8988T (cell line): Measurements from ENCODE around the gene TMEM14B.
"Not testable (repeated sequence)": the region's sequence is repeated elsewhere in the genome, so short reads cannot be mapped to it uniquely, and the experiment has no call there.

Experiments
- DNase-seq: peaks from one replicate; pipeline ENCODE4 v3.0.0; 2011

TMEM14B gene

DNA sequence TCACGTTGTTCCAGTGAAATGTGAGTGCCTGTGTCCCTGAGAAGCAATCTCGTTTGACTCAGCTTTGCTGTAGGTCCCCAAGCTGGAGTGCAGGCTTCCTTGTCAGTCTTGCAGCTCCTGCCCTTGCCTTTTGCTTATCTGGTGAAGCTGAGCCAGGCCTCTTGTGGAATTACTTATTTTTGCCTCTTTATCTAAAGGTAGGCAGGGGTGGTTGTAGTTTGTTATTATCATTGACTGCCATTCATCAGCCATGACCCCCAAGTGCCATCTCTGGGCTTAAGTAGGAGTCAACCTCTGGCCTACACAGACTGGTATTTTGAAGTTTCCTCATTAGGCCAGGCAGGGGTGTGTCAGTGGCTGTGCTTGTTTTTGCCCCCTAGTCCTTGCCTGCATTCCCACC is 2.1 kb downstream of the TMEM14B start:
- DNase-seq: no peak

DNA sequence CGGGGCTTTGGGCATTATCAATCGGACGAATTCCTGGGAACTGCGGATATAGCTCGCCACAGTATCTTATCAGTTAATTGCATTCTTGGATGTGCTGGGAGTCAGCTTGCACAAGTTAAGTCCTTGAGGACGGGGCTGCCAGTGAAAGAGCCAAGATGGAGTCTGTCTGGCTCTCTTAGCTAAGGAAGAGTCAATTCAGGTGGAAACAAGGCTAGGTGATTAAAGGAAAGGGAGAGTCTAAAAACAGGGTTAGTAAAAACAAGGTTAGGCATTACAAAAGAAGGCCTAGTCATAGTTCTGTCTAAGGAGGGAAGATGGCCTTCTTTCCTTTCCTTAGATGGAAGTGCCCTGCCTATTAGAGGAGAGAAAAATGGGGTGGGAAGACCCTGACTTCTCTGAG is 3.0 kb downstream of the TMEM14B start:
- not testable (repeated sequence) for DNase-seq

- DNase-seq: not testable (repeated sequence)
These were observed 4.2 kb downstream of the TMEM14B start for GRCh38 chr6:10751757-10752156.

GRCh38 chr6:10756085-10756484 is 8.5 kb downstream of the TMEM14B start:
- no peak for DNase-seq

- DNase-seq: no peak
These were observed 11.8 kb downstream of the TMEM14B start for GRCh38 chr6:10759312-10759839.

DNA sequence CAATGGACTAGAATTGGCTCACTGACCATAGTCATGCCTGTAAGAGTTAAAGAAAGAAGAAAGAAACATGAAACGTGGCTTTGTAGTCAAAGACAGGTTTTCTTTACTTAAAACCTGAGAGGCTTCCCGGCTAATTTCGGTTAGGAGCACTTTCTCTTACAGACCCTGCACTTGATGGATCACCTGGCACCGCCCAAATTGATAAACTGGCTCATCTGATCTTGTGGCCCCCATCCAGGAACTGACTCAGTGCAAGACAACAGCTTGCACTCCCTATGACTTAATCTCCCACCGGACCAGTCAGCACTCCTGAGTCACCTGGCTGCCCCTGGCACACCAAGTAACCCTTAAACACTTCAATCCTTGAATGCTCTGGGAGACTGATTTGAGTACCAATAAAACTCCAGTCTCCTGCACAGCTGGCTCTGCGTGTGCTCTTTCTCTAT is 12.3 kb downstream of the TMEM14B start:
- DNase-seq: no peak

- no peak for DNase-seq
These were observed 15.4 kb downstream of the TMEM14B start for GRCh38 chr6:10763006-10763405.

- DNase-seq: no peak
These were observed 21.8 kb downstream of the TMEM14B start for GRCh38 chr6:10769419-10769818.

DNA sequence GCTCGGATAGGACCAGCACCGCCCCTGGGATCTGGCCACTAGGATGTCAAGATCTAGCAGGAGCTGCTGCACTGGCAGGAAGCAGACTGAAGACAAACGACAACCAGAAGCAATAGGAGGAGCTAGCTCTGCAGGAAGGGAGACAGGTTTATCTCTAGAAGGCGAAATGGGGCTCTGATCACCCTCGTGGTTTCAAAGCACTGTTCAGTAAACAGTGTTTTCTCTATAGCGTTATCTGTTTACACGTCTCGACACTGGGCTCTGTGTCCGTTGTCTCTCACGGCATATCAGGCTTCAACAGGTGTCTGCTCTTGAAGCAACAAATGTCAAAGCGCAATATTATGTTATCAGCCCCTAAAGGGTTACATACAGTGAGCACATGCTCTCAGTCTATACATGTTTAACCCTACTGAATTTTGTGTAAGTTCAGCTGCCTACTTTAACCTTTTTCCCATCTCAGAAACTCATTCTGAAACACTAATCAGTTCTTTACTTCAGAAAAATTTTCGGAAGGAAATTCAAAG is 23.8 kb downstream of the TMEM14B start:
- DNase-seq: no peak

DNA sequence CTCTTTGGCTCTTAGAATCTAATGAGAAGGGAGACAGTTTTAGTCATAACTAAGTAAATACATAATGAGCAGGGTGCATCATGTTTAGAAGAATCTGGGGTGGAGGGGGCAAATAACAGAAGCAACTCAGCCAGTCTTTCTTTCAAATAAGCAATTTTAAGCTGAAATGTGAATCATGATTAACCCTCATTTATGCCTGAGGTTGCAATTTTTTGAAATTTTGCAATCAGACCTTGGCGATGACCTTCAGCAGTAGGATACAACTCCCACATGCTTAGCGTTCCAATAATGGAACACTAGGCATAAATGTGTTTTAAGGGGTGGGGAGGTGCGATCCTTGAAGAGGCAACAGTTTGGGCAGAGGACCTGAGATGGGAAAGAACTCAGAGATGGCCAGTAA is 30.6 kb downstream of the TMEM14B start:
- no peak for DNase-seq

GRCh38 chr6:10779076-10779475 is 31.5 kb downstream of the TMEM14B start:
- DNase-seq: no peak

GRCh38 chr6:10791673-10792072 is 44.1 kb downstream of the TMEM14B start:
- no peak for DNase-seq

DNA sequence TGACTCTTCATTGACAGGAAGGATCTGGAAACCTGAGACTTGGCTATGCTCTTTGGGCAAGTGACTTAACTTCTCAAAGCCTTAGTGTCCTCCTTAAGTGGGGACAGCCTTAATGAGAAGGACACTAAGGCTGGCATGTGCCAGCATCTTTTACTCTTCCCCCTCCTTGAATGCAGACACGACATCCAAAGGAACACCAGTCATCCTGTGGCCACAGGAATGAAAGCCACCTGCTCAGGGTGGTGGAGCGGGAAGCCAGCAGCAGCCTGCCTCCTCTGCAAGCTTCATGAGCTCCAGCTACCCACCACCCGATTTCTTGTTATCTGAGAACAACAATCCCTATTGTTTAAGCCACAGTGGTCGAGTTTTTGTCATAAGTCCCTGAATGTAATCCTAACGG is 44.5 kb downstream of the TMEM14B start:
- DNase-seq: no peak

- DNase-seq: no peak
These were observed 45.4 kb downstream of the TMEM14B start for GRCh38 chr6:10793035-10793434.

DNA sequence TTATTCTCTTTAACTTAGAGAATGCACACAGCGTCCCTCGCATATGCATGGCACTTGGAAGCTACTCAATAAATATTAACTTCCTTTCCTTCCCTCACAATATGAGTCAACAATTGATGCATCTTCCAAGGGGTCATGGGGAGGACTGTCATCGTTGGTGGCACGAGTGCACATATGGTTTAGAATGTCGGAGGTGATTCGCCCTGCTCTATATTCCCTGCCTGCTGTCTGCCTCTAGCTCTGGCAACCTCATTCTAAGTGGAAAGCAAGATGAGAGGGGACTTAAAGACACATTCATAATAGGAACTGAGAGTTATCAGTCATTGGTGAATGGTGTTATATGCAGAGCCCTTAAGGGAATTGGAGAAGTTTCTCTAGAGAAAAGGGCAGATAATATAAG is 46.1 kb downstream of the TMEM14B start:
- no peak for DNase-seq

GRCh38 chr6:10794239-10794638 is 46.6 kb downstream of the TMEM14B start:
- DNase-seq: no peak

DNA sequence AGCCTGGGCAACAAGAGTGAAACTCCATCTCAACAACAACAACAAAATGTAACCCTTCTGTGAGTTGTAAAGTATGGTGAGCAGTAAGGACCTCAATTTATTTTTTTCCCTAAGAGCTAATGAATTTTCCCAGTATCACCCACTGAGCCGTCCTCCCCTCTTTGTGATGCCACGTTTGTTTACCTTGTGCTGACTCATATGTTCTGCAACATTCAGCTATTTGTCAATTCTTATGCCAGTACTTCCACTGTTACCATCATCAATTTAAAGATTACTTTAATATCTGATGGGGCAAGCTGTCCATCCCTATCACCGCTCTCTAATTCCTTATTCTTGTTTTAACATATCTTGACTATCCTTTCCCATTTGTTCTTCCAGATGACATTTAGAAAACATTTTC is 53.2 kb downstream of the TMEM14B start:
- DNase-seq: no peak

DNA sequence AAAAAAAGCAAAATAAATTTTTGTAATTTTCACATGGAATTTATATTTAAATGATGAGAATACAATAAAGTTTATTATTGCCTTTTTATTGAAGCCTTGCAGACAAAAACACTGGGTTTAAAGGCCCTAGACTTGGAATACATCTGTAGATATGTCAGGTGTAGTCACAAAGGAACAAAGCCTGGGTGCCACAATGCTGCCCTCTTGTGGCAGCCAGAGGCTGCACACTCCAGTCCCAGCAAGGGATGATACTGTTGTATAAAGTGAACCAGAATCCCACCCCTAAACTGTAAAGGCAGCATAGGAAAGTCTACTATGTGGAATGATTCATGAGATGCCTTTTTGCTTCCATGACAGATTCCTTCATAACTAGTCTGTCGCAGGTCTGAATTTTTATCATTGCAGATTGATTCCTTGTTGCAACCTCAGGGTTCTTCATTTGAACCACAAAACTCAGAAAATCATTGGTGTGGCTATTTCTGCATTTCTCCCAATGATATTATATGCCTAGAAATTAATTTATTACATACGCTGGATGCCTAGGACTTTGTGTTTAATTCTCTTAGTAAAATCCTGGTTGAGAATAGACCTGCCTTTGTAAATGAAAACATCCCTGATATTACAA is 53.7 kb downstream of the TMEM14B start:
- peak; percentile 39 for DNase-seq
